ENCODE data around the gene TERT. TPM values are rescaled to one million over a fixed set of nuclear protein-coding genes. Genes with fewer than 3 reads are reported as not detected.

TERT gene
- total RNA-seq, 3 donors from 2014 or later (not counting 1 experiment from before 2014, with no cell fraction given): not detected

DNA sequence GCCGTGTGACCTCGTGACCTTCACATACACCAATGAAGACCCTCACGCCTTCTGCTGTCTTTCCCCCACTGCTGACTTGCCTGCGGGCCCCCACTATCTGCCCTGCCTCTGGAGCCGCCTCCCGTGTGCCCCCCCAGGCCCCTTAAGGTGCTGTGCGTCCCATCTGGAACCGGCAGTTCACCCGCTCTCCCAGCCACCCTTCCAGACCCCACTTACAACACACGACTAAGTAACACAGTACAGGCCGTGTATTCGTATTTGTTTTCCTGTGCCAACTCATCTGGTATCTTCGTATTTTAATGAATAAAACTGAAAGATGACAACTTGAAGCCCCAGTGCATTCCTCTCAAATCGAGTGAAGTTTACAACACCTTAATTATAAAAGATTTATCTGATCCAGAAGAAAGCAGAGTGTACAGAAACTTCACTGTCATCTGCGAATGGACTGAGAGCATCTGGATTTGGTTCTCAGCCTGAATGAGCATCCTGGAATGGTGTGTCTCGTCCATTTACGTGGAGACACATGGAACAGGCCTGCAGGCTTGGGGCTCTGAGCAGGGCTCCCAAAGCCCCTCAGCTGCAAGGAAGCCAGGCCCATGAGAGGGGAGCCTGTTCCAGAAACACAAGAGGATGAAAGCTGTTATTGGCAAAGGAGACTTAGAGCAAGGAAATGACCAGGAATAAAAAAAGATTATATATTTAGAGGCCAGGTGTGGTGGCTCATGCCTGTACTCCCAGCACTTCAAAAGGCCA is 21.9 kb upstream of the TERT start:
- no peak for ATAC-seq
- TF ChIP-seq, protein P1, sequence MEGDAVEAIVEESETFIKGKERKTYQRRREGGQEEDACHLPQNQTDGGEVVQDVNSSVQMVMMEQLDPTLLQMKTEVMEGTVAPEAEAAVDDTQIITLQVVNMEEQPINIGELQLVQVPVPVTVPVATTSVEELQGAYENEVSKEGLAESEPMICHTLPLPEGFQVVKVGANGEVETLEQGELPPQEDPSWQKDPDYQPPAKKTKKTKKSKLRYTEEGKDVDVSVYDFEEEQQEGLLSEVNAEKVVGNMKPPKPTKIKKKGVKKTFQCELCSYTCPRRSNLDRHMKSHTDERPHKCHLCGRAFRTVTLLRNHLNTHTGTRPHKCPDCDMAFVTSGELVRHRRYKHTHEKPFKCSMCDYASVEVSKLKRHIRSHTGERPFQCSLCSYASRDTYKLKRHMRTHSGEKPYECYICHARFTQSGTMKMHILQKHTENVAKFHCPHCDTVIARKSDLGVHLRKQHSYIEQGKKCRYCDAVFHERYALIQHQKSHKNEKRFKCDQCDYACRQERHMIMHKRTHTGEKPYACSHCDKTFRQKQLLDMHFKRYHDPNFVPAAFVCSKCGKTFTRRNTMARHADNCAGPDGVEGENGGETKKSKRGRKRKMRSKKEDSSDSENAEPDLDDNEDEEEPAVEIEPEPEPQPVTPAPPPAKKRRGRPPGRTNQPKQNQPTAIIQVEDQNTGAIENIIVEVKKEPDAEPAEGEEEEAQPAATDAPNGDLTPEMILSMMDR (IDR thresholded peaks at IDR 0.05): no peak
- no peaks in the 10 kb centered on the region for H3K9me3 ChIP-seq (ENCODE audit: control insufficient read depth, insufficient read depth, low read length)
- H3K4me1 ChIP-seq (ENCODE audit: control insufficient read depth, insufficient read depth, low read length): peaks cover 55% of the 10 kb centered on the region
- Mint-ChIP-seq H3K4me1 (peaks cover 43 to 48% of the 10 kb centered on the region in 2 donors), H3K9me3 (no peaks in the 10 kb centered on the region), H3K36me3 (peaks cover 15% of the 10 kb centered on the region), H3K27me3 (ENCODE audit: low read depth in 2 of 2) (peaks cover 0 to 15% of the 10 kb centered on the region in 2 donors), H3K4me3 (peak overlapping the region; percentile 72), H3K27ac (peak overlapping the region in 1 of 2 donors; percentile 57)
- intact Hi-C loops (cut with micrococcal nuclease): no loop called here
- no peak for DNase-seq
- WGBS (ENCODE audit: insufficient coverage): 31% methylated on average over 16 of the region's 17 CpGs
- no peak overlapping the region for H3K27ac ChIP-seq (ENCODE audit: low read length)
- H3K36me3 ChIP-seq (ENCODE audit: control insufficient read depth, insufficient read depth, low read length): peaks cover 41% of the 10 kb centered on the region
- H3K4me3 ChIP-seq (ENCODE audit: low read length): no peak overlapping the region
- peaks cover 2% of the 10 kb centered on the region for H3K27me3 ChIP-seq (ENCODE audit: control insufficient read depth, insufficient read depth, low read length)

- Mint-ChIP-seq H3K9me3 (no peaks in the 10 kb centered on the region), H3K4me3 (peak overlapping the region; percentile 72), H3K36me3 (peaks cover 8% of the 10 kb centered on the region), H3K27ac (peak overlapping the region in 1 of 2 donors; percentile 57), H3K27me3 (ENCODE audit: low read depth in 2 of 2) (peaks cover 4 to 17% of the 10 kb centered on the region in 2 donors), H3K4me1 (peaks cover 43 to 53% of the 10 kb centered on the region in 2 donors)
- TF ChIP-seq, protein P1 (IDR thresholded peaks at IDR 0.05): no peak
- Histone ChIP-seq H3K27ac (ENCODE audit: low read length) (no peak overlapping the region), H3K4me3 (ENCODE audit: low read length) (peak overlapping the region; percentile 20), H3K36me3 (ENCODE audit: control insufficient read depth, insufficient read depth, low read length) (peaks cover 33% of the 10 kb centered on the region), H3K9me3 (ENCODE audit: control insufficient read depth, insufficient read depth, low read length) (peaks cover 8% of the 10 kb centered on the region), H3K27me3 (ENCODE audit: control insufficient read depth, insufficient read depth, low read length) (peaks cover 2% of the 10 kb centered on the region), H3K4me1 (ENCODE audit: control insufficient read depth, insufficient read depth, low read length) (peaks cover 59% of the 10 kb centered on the region)
- 7% methylated on average over 33 of the region's 33 CpGs for whole genome bisulfite sequencing (ENCODE audit: insufficient coverage)
- ATAC-seq (peak in 2 of 3 donors; percentile 10 to 28), DNase-seq (peak; percentile 15 to 84)
- intact Hi-C loops (cut with micrococcal nuclease): no loop called here
Observed at GRCh38 chr5:1315709-1316587, 21.1 kb upstream of the TERT start.

DNA sequence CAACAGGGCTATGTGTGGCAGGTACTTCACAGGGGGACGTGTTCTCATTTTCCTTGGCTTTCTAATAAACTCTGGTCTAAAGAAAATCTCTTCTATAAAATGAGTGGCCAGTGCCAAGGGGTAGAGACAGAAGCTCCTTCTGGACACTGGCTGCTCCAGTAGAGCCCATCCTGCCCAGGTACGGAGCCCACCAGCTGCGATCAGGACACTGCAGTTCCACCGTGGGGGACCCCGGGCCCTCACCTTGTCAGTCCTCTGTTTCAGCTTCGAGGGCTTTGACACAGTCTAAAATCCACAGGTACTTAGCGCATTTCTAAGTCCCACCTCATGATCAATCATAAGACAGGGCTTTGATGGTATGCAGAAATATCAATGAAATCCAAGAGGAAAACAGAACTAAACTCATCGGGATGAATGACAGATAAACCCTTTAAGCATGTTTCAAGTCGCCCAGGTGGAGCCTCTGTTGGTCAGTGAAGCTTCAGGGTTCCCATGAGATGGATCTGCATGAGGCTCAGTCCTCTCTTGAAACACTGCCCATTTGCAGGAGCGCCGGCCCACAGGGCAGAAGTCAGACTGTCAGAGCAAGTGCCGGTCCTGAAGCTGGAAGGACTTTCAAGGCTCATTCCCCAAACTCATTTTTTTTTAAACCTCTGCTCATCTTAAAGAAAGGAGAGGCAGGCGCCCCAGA is 20.3 kb upstream of the TERT start:
- no peak for DNase-seq
- intact Hi-C loops (cut with micrococcal nuclease): no loop called here

More for the DNA sequence above, 20.3 kb upstream of the TERT start:
- H3K4me1 Mint-ChIP-seq: peaks cover 43 to 56% of the 10 kb centered on the region in 2 donors
- Histone ChIP-seq H3K27ac (ENCODE audit: low read length) (no peak overlapping the region), H3K4me3 (ENCODE audit: low read length) (no peak overlapping the region), H3K9me3 (ENCODE audit: control insufficient read depth, insufficient read depth, low read length) (peaks cover 15% of the 10 kb centered on the region), H3K27me3 (ENCODE audit: control insufficient read depth, insufficient read depth, low read length) (peaks cover 2% of the 10 kb centered on the region), H3K36me3 (ENCODE audit: control insufficient read depth, insufficient read depth, low read length) (peaks cover 25% of the 10 kb centered on the region), H3K4me1 (ENCODE audit: control insufficient read depth, insufficient read depth, low read length) (peaks cover 59% of the 10 kb centered on the region)
- peaks cover 12 to 25% of the 10 kb centered on the region in 2 donors for H3K27me3 Mint-ChIP-seq (ENCODE audit: low read depth in 2 of 2)
- TF ChIP-seq, protein P1 (IDR thresholded peaks at IDR 0.05): no peak
- H3K9me3 Mint-ChIP-seq: peaks cover 3% of the 10 kb centered on the region in 2 donors
- WGBS (ENCODE audit: insufficient coverage): 72% methylated on average over 12 of the region's 13 CpGs
- peak overlapping the region; percentile 72 for H3K4me3 Mint-ChIP-seq
- H3K27ac Mint-ChIP-seq: no peak overlapping the region
- H3K36me3 Mint-ChIP-seq: peaks cover 16% of the 10 kb centered on the region
- ATAC-seq: no peak
